ENCODE measurements around the gene CPNE2.

The CPNE2 gene

GRCh38 chr16:57169327-57169726 lies 76.9 kb downstream of the CPNE2 start:
- peaks cover 61% of the 10 kb centered on the region for H3K36me3 Mint-ChIP-seq (ENCODE audit: insufficient read depth)
- H3K27ac Mint-ChIP-seq, result no peak overlapping the region
- no peaks in the 10 kb centered on the region for H3K27me3 Mint-ChIP-seq

GRCh38 chr16:57172721-57173290 lies 80.4 kb downstream of the CPNE2 start:
- H3K4me1 Mint-ChIP-seq (ENCODE audit: low read depth in 2 of 2), result peaks cover 0 to 4% of the 10 kb centered on the region in 2 donors
- peak overlapping the region in 1 of 2 donors; percentile 35 for H3K27ac Mint-ChIP-seq
- no peak for DNase-seq
- no peak for ATAC-seq (replicated peaks)
- no peaks in the 10 kb centered on the region for H3K27me3 Mint-ChIP-seq
- no peaks in the 10 kb centered on the region for H3K9me3 Mint-ChIP-seq
- peaks cover 49% of the 10 kb centered on the region for H3K36me3 Mint-ChIP-seq (ENCODE audit: insufficient read depth)
- no peak overlapping the region for H3K4me3 Mint-ChIP-seq

More at GRCh38 chr16:57169327-57169726, 76.9 kb downstream of the CPNE2 start:
- no peaks in the 10 kb centered on the region for H3K4me1 Mint-ChIP-seq (ENCODE audit: low read depth in 2 of 2)
- ATAC-seq (replicated peaks), result no peak
- no peak overlapping the region for H3K4me3 Mint-ChIP-seq
- H3K9me3 Mint-ChIP-seq, result no peaks in the 10 kb centered on the region
- DNase-seq, result no peak

- no peaks in the 10 kb centered on the region for H3K9me3 Mint-ChIP-seq
Measured at GRCh38 chr16:57175896-57176295, 83.5 kb downstream of the CPNE2 start.

GRCh38 chr16:57178196-57178595 lies 85.8 kb downstream of the CPNE2 start:
- Mint-ChIP-seq H3K27ac (peak overlapping the region in 1 of 2 donors; percentile 15), H3K9me3 (no peaks in the 10 kb centered on the region), H3K36me3 (ENCODE audit: insufficient read depth) (peaks cover 19% of the 10 kb centered on the region), H3K4me1 (ENCODE audit: low read depth in 2 of 2) (peaks cover 4 to 14% of the 10 kb centered on the region in 2 donors), H3K4me3 (no peak overlapping the region), H3K27me3 (no peaks in the 10 kb centered on the region)
- DNase-seq, result no peak
- ATAC-seq (replicated peaks), result no peak

More at GRCh38 chr16:57175896-57176295, 83.5 kb downstream of the CPNE2 start:
- H3K4me1 Mint-ChIP-seq (ENCODE audit: low read depth in 2 of 2), result peaks cover 0 to 9% of the 10 kb centered on the region in 2 donors
- ATAC-seq (replicated peaks) (no peak), DNase-seq (no peak)
- H3K27me3 Mint-ChIP-seq, result no peaks in the 10 kb centered on the region
- peaks cover 33% of the 10 kb centered on the region for H3K36me3 Mint-ChIP-seq (ENCODE audit: insufficient read depth)
- H3K27ac Mint-ChIP-seq, result no peak overlapping the region
- H3K4me3 Mint-ChIP-seq, result no peak overlapping the region

- H3K9me3 Mint-ChIP-seq, result no peaks in the 10 kb centered on the region
- no peak overlapping the region for H3K27ac Mint-ChIP-seq
- ATAC-seq (replicated peaks) (no peak), DNase-seq (no peak)
- peaks cover 13% of the 10 kb centered on the region for H3K36me3 Mint-ChIP-seq (ENCODE audit: insufficient read depth)
- H3K4me3 Mint-ChIP-seq, result no peak overlapping the region
- H3K4me1 Mint-ChIP-seq (ENCODE audit: low read depth in 2 of 2), result peaks cover 6 to 16% of the 10 kb centered on the region in 2 donors
- H3K27me3 Mint-ChIP-seq, result no peaks in the 10 kb centered on the region
Measured at GRCh38 chr16:57178793-57179212, 86.4 kb downstream of the CPNE2 start.

GRCh38 chr16:57179215-57179828 lies 86.9 kb downstream of the CPNE2 start:
- DNase-seq (no peak), ATAC-seq (replicated peaks) (no peak)

GRCh38 chr16:57184113-57184512 lies 91.7 kb downstream of the CPNE2 start:
- H3K27ac Mint-ChIP-seq, result peak overlapping the region in 1 of 2 donors; percentile 99
- H3K36me3 Mint-ChIP-seq (ENCODE audit: insufficient read depth), result peaks cover 22% of the 10 kb centered on the region
- peaks cover 30 to 49% of the 10 kb centered on the region in 2 donors for H3K4me1 Mint-ChIP-seq (ENCODE audit: low read depth in 2 of 2)
- no peaks in the 10 kb centered on the region for H3K9me3 Mint-ChIP-seq
- H3K27me3 Mint-ChIP-seq, result no peaks in the 10 kb centered on the region
- H3K4me3 Mint-ChIP-seq, result peak overlapping the region; percentile 12 to 96
- DNase-seq (no peak), ATAC-seq (replicated peaks) (no peak)

More at GRCh38 chr16:57179215-57179828, 86.9 kb downstream of the CPNE2 start:
- Mint-ChIP-seq H3K36me3 (ENCODE audit: insufficient read depth) (peaks cover 8% of the 10 kb centered on the region), H3K4me1 (ENCODE audit: low read depth in 2 of 2) (peaks cover 9 to 21% of the 10 kb centered on the region in 2 donors), H3K27ac (no peak overlapping the region), H3K9me3 (no peaks in the 10 kb centered on the region), H3K27me3 (no peaks in the 10 kb centered on the region), H3K4me3 (no peak overlapping the region)

- Mint-ChIP-seq H3K36me3 (ENCODE audit: insufficient read depth) (peaks cover 22% of the 10 kb centered on the region), H3K27ac (peak overlapping the region; percentile 99), H3K9me3 (no peaks in the 10 kb centered on the region), H3K27me3 (no peaks in the 10 kb centered on the region), H3K4me1 (ENCODE audit: low read depth in 2 of 2) (peaks cover 30 to 52% of the 10 kb centered on the region in 2 donors), H3K4me3 (peak overlapping the region; percentile 96 to 99)
- DNase-seq (no peak), ATAC-seq (replicated peaks) (no peak)
Measured at GRCh38 chr16:57184887-57185445, 92.6 kb downstream of the CPNE2 start.

GRCh38 chr16:57185446-57185944 lies 93.1 kb downstream of the CPNE2 start:
- Mint-ChIP-seq H3K27ac (peak overlapping the region; percentile 99), H3K9me3 (no peaks in the 10 kb centered on the region), H3K4me1 (ENCODE audit: low read depth in 2 of 2) (peaks cover 30 to 54% of the 10 kb centered on the region in 2 donors), H3K4me3 (peak overlapping the region; percentile 96 to 99), H3K27me3 (no peaks in the 10 kb centered on the region), H3K36me3 (ENCODE audit: insufficient read depth) (peaks cover 19% of the 10 kb centered on the region)
- peak; percentile 23 for ATAC-seq (replicated peaks)
- peak in 1 of 3 experiments; percentile 34 for DNase-seq

- ATAC-seq (replicated peaks) (peak; percentile 87), DNase-seq (peak; percentile 99)
- H3K4me3 Mint-ChIP-seq, result peak within 1 kb of the TSS; percentile 96 to 99
- H3K4me1 Mint-ChIP-seq (ENCODE audit: low read depth in 2 of 2), result peaks cover 32 to 56% of the 10 kb centered on the region in 2 donors
- peak within 1 kb of the TSS; percentile 99 for H3K27ac Mint-ChIP-seq
- H3K27me3 Mint-ChIP-seq, result no peaks in the 10 kb centered on the region
- peaks cover 16% of the 10 kb centered on the region for H3K36me3 Mint-ChIP-seq (ENCODE audit: insufficient read depth)
- H3K9me3 Mint-ChIP-seq, result no peaks in the 10 kb centered on the region
Measured at GRCh38 chr16:57185945-57186871, 93.8 kb downstream of the CPNE2 start, which contains the start of the genes PSME3IP1 and RSPRY1. TSS of gene PSME3IP1 (minus strand) at chr16:57186039. CDS start at chr16:57173854, 12,185 bp downstream. TSS of gene RSPRY1 (plus strand) at chr16:57186329. CDS start at chr16:57204659, 18,330 bp downstream.

- no peaks in the 10 kb centered on the region for H3K27me3 Mint-ChIP-seq
- H3K27ac Mint-ChIP-seq, result peak overlapping the region; percentile 99
- ATAC-seq (replicated peaks) (no peak), DNase-seq (peak in 1 of 3 experiments; percentile 9)
- peak overlapping the region; percentile 96 to 99 for H3K4me3 Mint-ChIP-seq
- H3K36me3 Mint-ChIP-seq (ENCODE audit: insufficient read depth), result peaks cover 16% of the 10 kb centered on the region
- H3K9me3 Mint-ChIP-seq, result no peaks in the 10 kb centered on the region
- peaks cover 30 to 54% of the 10 kb centered on the region in 2 donors for H3K4me1 Mint-ChIP-seq (ENCODE audit: low read depth in 2 of 2)
Measured at GRCh38 chr16:57186872-57187854, 94.8 kb downstream of the CPNE2 start.

All from effector memory CD8-positive, alpha-beta T cell (primary cell).